HL-60/S4 treated with phorbol 12-myristate 13-acetate at 8.2 ng/mL for 4 days and 3 days (cell line): ENCODE results near the gene EEF1G.

Experiments
- in situ Hi-C: fragments of 300-500 bp; cut with MboI; formaldehyde crosslinking; loops from 2 replicates; pipeline ENCODE4 v1.15.0; 2022; ENCODE audit warnings: low sequenced_read_pairs

Gene EEF1G

GRCh38 chr11:62542111-62542745, 31.5 kb downstream of the EEF1G start:
- in situ Hi-C loops: no loop called here

DNA sequence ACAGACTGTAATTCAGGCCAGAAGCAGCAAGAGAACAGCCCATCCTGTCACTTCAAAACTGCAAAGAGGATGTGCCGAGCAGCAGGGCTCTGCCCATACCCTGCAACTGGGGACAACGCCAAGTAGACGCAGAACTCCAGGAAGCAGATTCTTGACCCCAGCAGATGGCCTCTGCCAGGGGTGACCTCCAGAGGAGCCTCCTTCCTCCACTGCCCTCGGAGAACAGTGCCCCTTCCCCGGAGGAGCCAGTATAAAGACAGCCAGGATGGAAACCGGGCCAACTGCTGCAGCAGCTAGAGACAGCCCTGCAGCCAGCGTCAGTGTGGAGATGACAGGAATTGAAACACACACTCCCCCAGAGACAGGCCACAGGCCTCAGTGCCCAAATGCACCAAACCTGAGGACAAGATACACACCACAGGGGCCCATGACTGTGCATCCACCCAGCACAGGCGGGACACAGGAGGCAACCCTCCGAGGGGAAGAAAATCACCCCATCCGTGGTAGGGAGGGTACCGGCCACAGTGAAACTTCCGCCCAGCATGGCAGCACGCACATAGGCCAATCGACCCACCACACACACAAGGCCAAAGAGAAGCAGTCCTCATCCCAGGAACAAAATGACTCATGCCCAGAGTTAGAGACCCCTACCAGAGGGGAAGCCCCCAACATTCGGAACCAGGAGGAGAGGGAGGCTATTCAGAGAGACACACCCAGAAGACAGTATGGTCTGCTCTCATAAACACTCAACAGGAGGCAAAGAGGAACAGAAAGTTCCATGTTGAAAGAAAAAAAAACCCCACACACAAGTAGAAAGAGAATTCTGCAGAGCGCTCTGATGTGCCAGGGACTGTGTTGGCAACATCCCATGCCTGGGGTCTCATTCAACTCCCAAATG, 32.6 kb downstream of the EEF1G start:
- in situ Hi-C loops: no loop called here

GRCh38 chr11:62539238-62539925, 34.3 kb downstream of the EEF1G start:
- in situ Hi-C loops: no loop called here

GRCh38 chr11:62538470-62539237, 35.0 kb downstream of the EEF1G start:
- in situ Hi-C loops: no loop called here

DNA sequence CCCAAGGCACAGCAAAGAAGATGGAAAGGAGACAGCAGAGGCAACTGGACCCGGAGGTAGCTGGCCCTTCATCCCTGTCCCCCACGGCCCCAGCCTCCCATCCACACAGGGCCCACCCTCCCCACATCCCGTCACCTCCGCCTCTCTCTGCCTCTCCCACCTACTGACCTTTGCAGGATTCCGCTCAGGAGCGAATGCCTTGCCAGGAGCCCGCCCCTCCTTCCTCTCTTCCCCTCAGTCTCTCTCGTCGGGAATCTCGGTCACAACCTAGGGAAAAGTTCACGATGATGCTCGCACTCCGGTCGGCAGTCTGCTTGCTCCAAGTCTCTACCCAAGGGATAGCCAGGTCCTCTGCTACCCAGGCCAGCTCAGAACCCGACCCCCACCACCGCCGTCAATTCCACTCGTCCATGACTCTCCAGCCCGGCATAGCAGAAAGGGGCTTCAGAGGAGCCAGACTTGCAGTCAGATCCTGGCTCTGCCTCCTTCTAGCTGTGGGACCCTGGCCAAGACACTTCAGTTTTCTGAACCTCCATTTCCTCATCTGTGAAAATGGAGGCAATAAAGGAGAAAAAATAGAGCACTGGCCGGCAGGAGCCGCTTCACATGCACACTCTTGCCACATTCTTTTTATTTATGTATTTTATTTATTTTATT, 37.3 kb downstream of the EEF1G start:
- in situ Hi-C loops: no loop called here

GRCh38 chr11:62535802-62536201, 37.9 kb downstream of the EEF1G start:
- in situ Hi-C loops: no loop called here

GRCh38 chr11:62534779-62535545, 38.7 kb downstream of the EEF1G start:
- in situ Hi-C loops: no loop called here

DNA sequence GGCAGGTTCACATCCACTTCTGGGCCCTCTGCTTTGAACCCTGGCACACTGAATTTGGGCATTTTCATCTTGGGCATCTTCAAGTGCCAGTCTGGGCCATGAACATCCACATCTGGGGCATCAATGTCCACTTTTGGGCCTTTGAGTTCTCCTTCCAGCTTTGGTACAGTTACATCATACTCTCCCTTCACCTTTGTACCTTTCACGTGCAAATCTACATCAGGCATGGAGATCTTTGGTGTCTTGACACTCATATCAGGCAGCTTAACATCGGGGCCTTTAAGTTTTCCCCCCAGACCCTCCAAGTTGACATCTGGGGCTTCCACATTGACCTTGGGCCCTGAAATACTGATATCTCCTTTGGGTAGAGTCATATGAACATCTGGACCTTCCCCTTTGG, 41.6 kb downstream of the EEF1G start:
- in situ Hi-C loops: no loop called here

DNA sequence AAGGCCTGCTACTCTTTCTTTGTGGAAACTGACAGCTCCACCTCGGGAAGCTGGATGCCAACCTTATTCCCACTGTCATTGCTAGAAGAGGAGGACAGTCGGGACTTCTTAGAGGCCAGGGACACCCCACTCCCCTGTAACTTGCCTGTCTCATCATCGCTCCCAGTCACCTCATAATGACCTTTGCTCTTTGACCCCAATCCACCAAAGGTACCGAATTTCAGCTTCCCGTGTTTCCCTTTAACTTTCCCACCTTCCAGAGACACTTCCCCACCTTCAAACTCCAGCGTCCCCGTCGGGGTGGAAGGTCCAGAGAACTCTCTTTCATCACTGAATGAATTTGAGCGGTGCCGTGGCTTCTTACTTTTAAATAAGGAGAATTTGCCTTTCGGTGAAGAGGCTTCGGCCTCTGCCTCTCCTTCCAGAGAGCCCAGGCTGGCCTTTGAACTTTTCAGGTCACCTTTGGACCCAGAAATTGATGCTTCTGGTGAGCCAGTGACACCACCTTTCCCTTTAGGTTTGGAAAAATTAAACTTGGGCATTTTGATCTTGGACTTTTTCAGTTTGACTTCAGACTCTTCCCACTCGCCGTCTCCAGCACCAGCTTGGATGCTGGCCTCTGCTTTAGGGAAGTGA, 56.8 kb downstream of the EEF1G start:
- in situ Hi-C loops: no loop called here

DNA sequence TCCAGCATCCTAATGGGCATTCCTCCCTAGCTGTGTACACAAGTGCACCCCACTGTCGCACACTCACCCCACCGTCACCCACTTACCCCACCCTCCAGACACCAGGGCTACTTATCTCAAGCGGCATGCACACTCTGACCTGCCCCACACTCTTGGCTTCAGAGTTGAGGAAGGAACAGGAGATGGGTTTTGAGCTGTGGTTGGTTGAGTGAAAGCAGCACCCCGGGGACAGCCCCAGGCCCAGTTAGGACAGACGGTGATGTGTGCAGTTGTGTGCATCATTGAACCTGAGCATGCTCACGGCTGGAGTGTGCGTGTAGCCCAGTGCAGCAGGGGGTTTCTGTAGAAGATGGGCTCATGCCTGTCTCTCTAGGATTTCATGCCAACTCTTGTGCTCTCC, 59.5 kb downstream of the EEF1G start:
- in situ Hi-C loops: no loop called here

- in situ Hi-C loops: no loop called here
Observed at GRCh38 chr11:62513626-62514025, 60.1 kb downstream of the EEF1G start.

- in situ Hi-C loops: no loop called here
Observed at GRCh38 chr11:62512961-62513360, 60.7 kb downstream of the EEF1G start.
